HepG2 (cell line): Measurements from ENCODE around the gene ASB16. TPM values are rescaled to one million over a fixed set of nuclear protein-coding genes. Genes with fewer than 3 reads are reported as not detected.

Experiments
- ARID2 ChIP-seq: sonication (generic); formaldehyde crosslinking; IDR thresholded peaks from 2 replicates; pipeline ENCODE4 v1.8.1; 2022; ENCODE audit warnings: mild to moderate bottlenecking, missing genetic modification reagents, borderline replicate concordance
- CENPBD1 ChIP-seq: sonication (generic); formaldehyde crosslinking; IDR thresholded peaks from 2 replicates; pipeline ENCODE4 v1.8.0; 2022; ENCODE audit warnings: missing genetic modification reagents, low read depth, mild to moderate bottlenecking, borderline replicate concordance
- CHCHD3 ChIP-seq: sonication (generic); formaldehyde crosslinking; IDR thresholded peaks from 2 replicates; pipeline ENCODE4 v1.8.0; 2022; ENCODE audit warnings: mild to moderate bottlenecking, missing genetic modification reagents, moderate library complexity
- ELF1 ChIP-seq: sonication (generic); formaldehyde crosslinking; IDR thresholded peaks from 2 replicates; pipeline ENCODE4 v1.4.0; 2020; ENCODE audit warnings: missing genetic modification reagents
- ELF3 ChIP-seq: IDR thresholded peaks from 2 replicates; pipeline ENCODE4 v1.6.1; 2016; ENCODE audit warnings: missing genetic modification reagents, missing compliant biosample characterization
- ELF4 ChIP-seq: sonication (generic); formaldehyde crosslinking; IDR thresholded peaks from 2 replicates; pipeline ENCODE4 v1.5.0; 2020; ENCODE audit warnings: missing genetic modification reagents, mild to moderate bottlenecking, moderate library complexity, borderline replicate concordance
- EP300 ChIP-seq, 3 experiments: sonication (generic) in 1 of 3; formaldehyde crosslinking in 1 of 3; IDR thresholded peaks; 2 replicates each; pipeline versions ENCODE4 v1.5.1 to v1.6.1; 2011 to 2020; ENCODE audit warnings: low read depth in 2 of 3, low read length in 2 of 3, borderline replicate concordance in 1 of 3, improper control_type of control experiment in 1 of 3, mild to moderate bottlenecking in 1 of 3, missing genetic modification reagents in 1 of 3, moderate library complexity in 1 of 3
- GPN1 ChIP-seq: sonication (generic); formaldehyde crosslinking; IDR thresholded peaks from 2 replicates; pipeline ENCODE4 v1.5.1; 2020; ENCODE audit warnings: missing genetic modification reagents, borderline replicate concordance
- KAT8 ChIP-seq: IDR thresholded peaks from 2 replicates; pipeline ENCODE4 v1.6.1; 2016; ENCODE audit warnings: missing genetic modification reagents, missing compliant biosample characterization
- KDM4B ChIP-seq: sonication (generic); formaldehyde crosslinking; IDR thresholded peaks from 2 replicates; pipeline ENCODE4 v1.4.0; 2020; ENCODE audit warnings: missing genetic modification reagents
- KLF15 ChIP-seq: sonication (generic); formaldehyde crosslinking; IDR thresholded peaks from 2 replicates; pipeline ENCODE4 v1.8.1; 2023; ENCODE audit warnings: borderline replicate concordance, mild to moderate bottlenecking, inconsistent platforms, missing genetic modification reagents, mixed read lengths
- KLF16 ChIP-seq, 2 experiments: sonication (generic) in 1 of 2; formaldehyde crosslinking in 1 of 2; IDR thresholded peaks; 2 replicates each; pipeline versions ENCODE4 v1.6.1 to v1.8.0; 2016 to 2023; ENCODE audit warnings: missing genetic modification reagents in 2 of 2, missing compliant biosample characterization in 1 of 2
- MED1 ChIP-seq: sonication (generic); formaldehyde crosslinking; IDR thresholded peaks from 2 replicates; pipeline ENCODE4 v1.4.0; 2020; ENCODE audit warnings: missing genetic modification reagents
- NFIC ChIP-seq: IDR thresholded peaks from 2 replicates; pipeline ENCODE4 v1.6.1; 2012; ENCODE audit warnings: mild to moderate bottlenecking, low read length, inconsistent platforms
- PITX1 ChIP-seq: sonication (generic); formaldehyde crosslinking; IDR thresholded peaks from 2 replicates; pipeline ENCODE4 v1.5.1; 2020; ENCODE audit warnings: mild to moderate bottlenecking, missing genetic modification reagents
- POLR2AphosphoS5 ChIP-seq: IDR thresholded peaks from 2 replicates; pipeline ENCODE4 v1.6.1; 2012; ENCODE audit warnings: low read depth, low read length
- PRPF4 ChIP-seq: fragments of 200-400 bp; formaldehyde crosslinking; IDR thresholded peaks from 2 replicates; pipeline ENCODE4 v1.6.1; 2016; ENCODE audit warnings: low read length, low read depth; ENCODE audit not compliant: poor library complexity, severe bottlenecking
- RXRB ChIP-seq: IDR thresholded peaks from 2 replicates; pipeline ENCODE4 v1.6.1; 2016; ENCODE audit warnings: borderline replicate concordance, missing genetic modification reagents, missing compliant biosample characterization
- SALL1 ChIP-seq: sonication (generic); formaldehyde crosslinking; IDR thresholded peaks from 2 replicates; pipeline ENCODE4 v1.8.0; 2022; ENCODE audit warnings: mild to moderate bottlenecking, missing genetic modification reagents
- SNAPC2 ChIP-seq: sonication (generic); formaldehyde crosslinking; IDR thresholded peaks from 2 replicates; pipeline ENCODE4 v1.8.1; 2022; ENCODE audit warnings: mild to moderate bottlenecking, missing genetic modification reagents
- SSRP1 ChIP-seq: IDR thresholded peaks from 2 replicates; pipeline ENCODE4 v1.6.1; 2016; ENCODE audit warnings: control low read depth
- TRIM24 ChIP-seq: sonication (generic); formaldehyde crosslinking; IDR thresholded peaks from 2 replicates; pipeline ENCODE4 v1.8.0; 2022; ENCODE audit warnings: mild to moderate bottlenecking, missing genetic modification reagents
- ZC3H13 ChIP-seq: sonication (generic); formaldehyde crosslinking; IDR thresholded peaks from 2 replicates; pipeline ENCODE4 v1.8.1; 2023; ENCODE audit warnings: mild to moderate bottlenecking, missing genetic modification reagents, moderate library complexity
- ZFP91 ChIP-seq: sonication (generic); formaldehyde crosslinking; IDR thresholded peaks from 2 replicates; pipeline ENCODE4 v1.9.0; 2022; ENCODE audit warnings: missing genetic modification reagents, mild to moderate bottlenecking, borderline replicate concordance
- ZKSCAN8 ChIP-seq: IDR thresholded peaks from 2 replicates; pipeline ENCODE4 v1.6.1; 2016; ENCODE audit warnings: borderline replicate concordance, missing genetic modification reagents, missing compliant biosample characterization
- ZNF17 ChIP-seq: sonication (generic); formaldehyde crosslinking; IDR thresholded peaks from 2 replicates; pipeline ENCODE4 v1.5.0; 2020; ENCODE audit warnings: mild to moderate bottlenecking, missing genetic modification reagents
- ZNF274 ChIP-seq: sonication (generic); formaldehyde crosslinking; IDR thresholded peaks from 2 replicates; pipeline ENCODE4 v1.5.1; 2020; ENCODE audit warnings: mild to moderate bottlenecking, missing genetic modification reagents
- ZNF335 ChIP-seq: sonication (generic); formaldehyde crosslinking; IDR thresholded peaks from 2 replicates; pipeline ENCODE4 v1.4.0; 2020; ENCODE audit warnings: missing genetic modification reagents
- ZNF432 ChIP-seq: sonication (generic); formaldehyde crosslinking; IDR thresholded peaks from 2 replicates; pipeline ENCODE4 v1.5.0; 2020; ENCODE audit warnings: missing genetic modification reagents, mild to moderate bottlenecking, borderline replicate concordance
- ZNF564 ChIP-seq: sonication (generic); formaldehyde crosslinking; IDR thresholded peaks from 2 replicates; pipeline ENCODE4 v1.8.1; 2023; ENCODE audit warnings: mild to moderate bottlenecking, missing genetic modification reagents
- ZNF7 ChIP-seq: IDR thresholded peaks from 2 replicates; pipeline ENCODE4 v1.6.1; 2016; ENCODE audit warnings: missing biosample characterization, missing genetic modification reagents
- polyA plus RNA-seq, 8 experiments: library from polyadenylated mRNA; depleted of rRNA in 3 of 8; stranded (reverse) in 7 of 8; unstranded in 1 of 8; fragments of >200 nt; fragmentation: Illumina TruSeq in 4 of 8; extraction: Trizol in 4 of 8; gene quantifications; 2 replicates each; pipeline versions ENCODE4 v1.2.1 to v1.2.3, GENCODE V29; 2011 to 2016; ENCODE audit warnings: low read depth in 4 of 8, missing spikeins in 1 of 8, mixed read lengths in 1 of 8; ENCODE audit not compliant: insufficient read depth in 1 of 8
- total RNA-seq, 5 experiments: library from RNA; depleted of rRNA; stranded (reverse); fragments of >200 nt; fragmentation: Illumina TruSeq; extraction: Trizol; gene quantifications; 2 replicates each; pipeline ENCODE4 v1.2.3, GENCODE V29; 2016; ENCODE audit warnings: low read depth in 1 of 5

The ASB16 gene
- total and polyA plus RNA-seq, 2 of the 13 experiments (the other 11 are each of a cell fraction or from before 2014, with no cell fraction given), result 0.07 TPM; not detected in 1

- peak; percentile 88 for TF ChIP-seq KAT8 (CRISPR knock-in tag)
- TF ChIP-seq KLF15, result peak; percentile 48; the same call in 1 of the 2 replicates
- TF ChIP-seq ZKSCAN8 (CRISPR knock-in tag), result no peak
- TF ChIP-seq ZNF274 (CRISPR knock-in tag), result peak; percentile 77; the same call in 1 of the 2 replicates
- TF ChIP-seq MED1 (CRISPR knock-in tag), result peak; percentile 57
- peak; percentile 46; the same call in 1 of the 2 replicates for TF ChIP-seq PITX1 (CRISPR knock-in tag)
- TF ChIP-seq PRPF4, result no peak
- TF ChIP-seq CHCHD3 (CRISPR knock-in tag), result no peak
- no peak for TF ChIP-seq ZNF564 (CRISPR knock-in tag)
- TF ChIP-seq ZFP91 (CRISPR knock-in tag), result peak; percentile 79; the same call in 1 of the 2 replicates
- no peak for TF ChIP-seq ZNF7 (CRISPR knock-in tag)
- TF ChIP-seq ARID2 (CRISPR knock-in tag), result 0 out of 2 replicates have a peak, but pooled peaks have one; percentile 33
- TF ChIP-seq CENPBD1 (CRISPR knock-in tag), result no peak
- 0 out of 2 replicates have a peak, but pooled peaks have one; percentile 26 for TF ChIP-seq ELF1 (CRISPR knock-in tag)
- TF ChIP-seq ELF3 (CRISPR knock-in tag), result no peak; the same call in 1 of the 2 replicates
- TF ChIP-seq EP300 (IDR thresholded peaks at IDR 0.05; ENCODE audit: low read depth in 2 of 2, low read length in 2 of 2), result no peak
- no peak for TF ChIP-seq EP300 (CRISPR knock-in tag; IDR thresholded peaks at IDR 0.05; ENCODE audit: borderline replicate concordance)
- TF ChIP-seq TRIM24 (CRISPR knock-in tag), result no peak
- no peak for TF ChIP-seq GPN1
- TF ChIP-seq SNAPC2, result no peak
- TF ChIP-seq ELF4 (CRISPR knock-in tag), result no peak
- TF ChIP-seq RXRB, result peak; percentile 29; the same call in 1 of the 2 replicates
- no peak for TF ChIP-seq ZNF432 (CRISPR knock-in tag)
- no peak for TF ChIP-seq SSRP1 (CRISPR knock-in tag)
- no peak for TF ChIP-seq ZC3H13
- TF ChIP-seq POLR2AphosphoS5, result peak; percentile 48; the same call in 1 of the 2 replicates
- TF ChIP-seq ZNF335, result peak; percentile 78; the same call in 1 of the 2 replicates
- peak in 1 of 2 experiments; percentile 73; a peak in 1 of 4 replicates for TF ChIP-seq KLF16 (CRISPR knock-in tag; IDR thresholded peaks at IDR 0.05)
- TF ChIP-seq NFIC, result no peak
- TF ChIP-seq SALL1 (CRISPR knock-in tag), result peak; percentile 73; the same call in 1 of the 2 replicates
- no peak for TF ChIP-seq ZNF17 (CRISPR knock-in tag)
- TF ChIP-seq KDM4B (CRISPR knock-in tag), result no peak
These were observed 30.1 kb downstream of the ASB16 start (continued) for GRCh38 chr17:44200478-44201155.
